ENCODE data around the gene XYLT1. TPM values are rescaled to one million over a fixed set of nuclear protein-coding genes. Genes with fewer than 3 reads are reported as not detected.

XYLT1 gene
- total RNA-seq, 1 experiment from 2014 or later = 14.5 TPM

DNA sequence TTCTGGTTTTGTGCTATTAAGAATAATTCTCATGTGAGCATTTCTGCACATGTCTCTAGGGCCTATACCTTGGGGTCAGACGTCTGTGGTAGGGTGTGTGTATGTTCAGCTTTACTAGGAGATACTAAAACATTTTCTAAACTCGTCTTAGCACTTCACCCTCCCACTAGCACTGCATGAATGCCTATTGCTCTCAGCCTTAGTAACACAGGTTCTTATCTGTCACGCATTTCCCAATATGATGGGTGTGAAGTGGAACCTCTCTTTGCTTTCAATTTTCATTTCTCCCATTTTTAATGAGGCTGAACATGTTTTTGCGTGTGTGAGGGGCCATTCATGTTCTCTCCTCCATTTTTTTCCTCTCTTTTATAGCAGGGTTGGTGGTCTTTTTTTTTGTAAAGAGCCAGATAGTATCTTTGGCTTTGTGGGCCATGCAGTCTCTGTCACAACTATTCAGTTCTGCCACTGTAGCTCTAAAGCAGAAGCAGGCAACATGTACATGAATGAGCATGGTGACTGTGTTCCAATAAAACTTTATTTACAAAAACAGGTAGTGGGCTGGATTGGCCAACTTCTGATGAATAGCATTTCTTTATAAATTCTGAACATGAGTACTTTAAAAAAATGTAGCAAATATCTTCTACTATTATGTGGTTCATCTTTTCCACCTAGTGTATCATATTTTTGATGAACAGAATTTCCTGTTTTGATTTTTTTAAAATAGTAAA lies 354.0 kb downstream of the XYLT1 start:
- Mint-ChIP-seq H3K4me3 (no peak overlapping the region), H3K4me1 (no peaks in the 10 kb centered on the region; a peak in 1 of 4 replicates), H3K9me3 (no peaks in the 10 kb centered on the region), H3K27ac (no peak overlapping the region), H3K27me3 (ENCODE audit: low read depth) (no peaks in the 10 kb centered on the region), H3K36me3 (ENCODE audit: insufficient read depth in 1 of 3, low read depth in 3 of 3) (no peaks in the 10 kb centered on the region; a peak in 2 of 7 replicates)
- DNase-seq = no peak
- Histone ChIP-seq H3K18ac (ENCODE audit: insufficient read length, low read depth, low read length) (no peak overlapping the region), H2BK5ac (ENCODE audit: insufficient read length, low read length) (no peak overlapping the region), H3T11ph (ENCODE audit: low read length) (no peak overlapping the region), H2BK120ac (ENCODE audit: low read depth, low read length, poor library complexity, severe bottlenecking) (no peak overlapping the region), H3K9me3 (ENCODE audit: control insufficient read depth, low read depth, low read length) (no peaks in the 10 kb centered on the region), H3K23me2 (ENCODE audit: insufficient read length, low read depth, low read length, poor library complexity, severe bottlenecking) (no peaks in the 10 kb centered on the region), H3K4me1 (ENCODE audit: insufficient read depth, low read length) (no peaks in the 10 kb centered on the region), H2BK15ac (ENCODE audit: low read depth, low read length) (no peak overlapping the region), H2BK20ac (ENCODE audit: low read depth, low read length, poor library complexity, severe bottlenecking) (no peak overlapping the region), H3K14ac (ENCODE audit: insufficient read depth, low read length) (no peak overlapping the region), H3K23ac (ENCODE audit: insufficient read length, low read depth, low read length) (no peak overlapping the region), H2AK5ac (ENCODE audit: insufficient read length, low read length) (no peak overlapping the region), H3K79me2 (ENCODE audit: insufficient read depth, low read length) (no peaks in the 10 kb centered on the region), H2BK12ac (ENCODE audit: insufficient read length, low read depth, low read length) (no peak overlapping the region), H3K4ac (ENCODE audit: low read depth, low read length) (no peak overlapping the region), H3K4me2 (ENCODE audit: insufficient read depth, insufficient read length, low read length) (no peak overlapping the region), H4K20me1 (ENCODE audit: control insufficient read depth, insufficient read depth, insufficient read length) (no peaks in the 10 kb centered on the region), H4K91ac (ENCODE audit: insufficient read length, low read depth, low read length) (no peak overlapping the region), H2AFZ (ENCODE audit: low read length) (no peak overlapping the region), H3K56ac (ENCODE audit: insufficient read length, low read depth, low read length) (no peak overlapping the region), H3K9ac (ENCODE audit: extremely low read depth, insufficient read length, low read length) (no peak overlapping the region), H4K5ac (ENCODE audit: insufficient read length, low read depth, low read length) (no peak overlapping the region), H3K79me1 (ENCODE audit: insufficient read depth, low read depth, low read length, poor library complexity, severe bottlenecking) (no peaks in the 10 kb centered on the region), H4K8ac (replicated peaks; ENCODE audit: insufficient read length, low read depth, low read length) (no peak overlapping the region), H3K27ac (ENCODE audit: insufficient read length, low read depth, low read length) (no peak overlapping the region), H3K27me3 (ENCODE audit: insufficient read depth, low read length) (no peaks in the 10 kb centered on the region)
- TF ChIP-seq, protein P1, sequence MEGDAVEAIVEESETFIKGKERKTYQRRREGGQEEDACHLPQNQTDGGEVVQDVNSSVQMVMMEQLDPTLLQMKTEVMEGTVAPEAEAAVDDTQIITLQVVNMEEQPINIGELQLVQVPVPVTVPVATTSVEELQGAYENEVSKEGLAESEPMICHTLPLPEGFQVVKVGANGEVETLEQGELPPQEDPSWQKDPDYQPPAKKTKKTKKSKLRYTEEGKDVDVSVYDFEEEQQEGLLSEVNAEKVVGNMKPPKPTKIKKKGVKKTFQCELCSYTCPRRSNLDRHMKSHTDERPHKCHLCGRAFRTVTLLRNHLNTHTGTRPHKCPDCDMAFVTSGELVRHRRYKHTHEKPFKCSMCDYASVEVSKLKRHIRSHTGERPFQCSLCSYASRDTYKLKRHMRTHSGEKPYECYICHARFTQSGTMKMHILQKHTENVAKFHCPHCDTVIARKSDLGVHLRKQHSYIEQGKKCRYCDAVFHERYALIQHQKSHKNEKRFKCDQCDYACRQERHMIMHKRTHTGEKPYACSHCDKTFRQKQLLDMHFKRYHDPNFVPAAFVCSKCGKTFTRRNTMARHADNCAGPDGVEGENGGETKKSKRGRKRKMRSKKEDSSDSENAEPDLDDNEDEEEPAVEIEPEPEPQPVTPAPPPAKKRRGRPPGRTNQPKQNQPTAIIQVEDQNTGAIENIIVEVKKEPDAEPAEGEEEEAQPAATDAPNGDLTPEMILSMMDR (conservative IDR thresholded peaks at IDR 0.05) = no peak
- no CpG with 5 or more reads among the region's 4 CpGs for WGBS (ENCODE audit: extremely low coverage, insufficient read length, low lambda C conversion rate)

Data from H9 (cell line).